ENCODE results near the gene HSD17B14. TPM values are rescaled to one million over a fixed set of nuclear protein-coding genes. Genes with fewer than 3 reads are reported as not detected.

HSD17B14 gene
- polyA plus RNA-seq, 1 of the 3 experiments (the other 2 are of a cell fraction) = 29.7 TPM

DNA sequence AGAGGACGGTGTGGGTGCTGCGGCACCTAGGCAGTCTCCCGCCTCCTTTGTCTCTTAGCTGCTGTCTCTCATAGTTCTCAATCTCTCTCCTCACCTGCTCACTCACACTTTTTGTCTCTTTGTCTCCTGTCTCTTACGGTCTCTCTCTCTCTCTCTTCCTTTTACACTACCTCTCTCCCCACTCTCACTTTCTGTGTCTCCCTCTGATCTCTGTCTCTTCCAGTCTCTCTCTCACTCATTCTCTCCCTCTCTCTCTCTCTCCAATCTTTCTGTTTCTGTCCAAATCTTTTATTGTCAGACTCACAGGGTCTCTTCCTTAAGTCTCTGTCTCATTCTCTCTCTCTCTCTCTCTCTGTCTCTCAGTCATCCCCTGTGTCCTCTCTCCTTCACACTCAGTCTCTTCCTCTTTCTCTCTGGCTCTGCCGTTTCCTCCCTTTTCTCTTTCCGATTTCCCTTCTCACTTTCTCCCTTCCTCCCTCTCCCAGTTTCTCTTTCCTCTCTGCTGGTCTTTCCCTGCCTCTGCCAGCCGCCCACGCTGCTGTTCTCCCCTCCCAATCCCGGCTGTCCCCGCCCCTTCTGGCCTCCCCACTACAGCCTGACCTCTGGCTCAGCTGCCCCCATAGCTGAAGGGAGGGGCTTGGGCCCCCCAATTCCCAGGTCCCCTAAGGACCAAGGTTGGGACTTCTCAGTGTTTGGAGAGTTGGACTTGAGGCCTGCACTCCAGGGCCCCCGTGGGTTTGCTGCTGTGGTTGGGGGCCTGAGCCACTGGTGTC, 32.0 kb upstream of the HSD17B14 start, which contains the start of gene PLEKHA4:
Gene PLEKHA4 (minus strand): TSS at position 504 of the 773 bp plus-strand sequence. CDS start 997 bp downstream, outside the sequence.
- Histone ChIP-seq H3K36me3 (replicated peaks in 1 of 2; ENCODE audit: control insufficient read depth in 1 of 2, insufficient read depth in 2 of 2, low read length in 1 of 2) (peaks cover under 1 to 2% of the 10 kb centered on the region in 2 experiments), H3K27ac (ENCODE audit: low read depth in 2 of 2, low read length in 1 of 2) (peak within 1 kb of the TSS; percentile 45 to 61), H3K9ac (peak within 1 kb of the TSS; percentile 64), H3K4me2 (peak within 1 kb of the TSS; percentile 68), H3K27me3 (ENCODE audit: insufficient read depth) (no peaks in the 10 kb centered on the region), H3K4me1 (ENCODE audit: control insufficient read depth in 1 of 2, insufficient read depth in 2 of 2, low read depth in 1 of 2, low read length in 1 of 2) (peaks cover 3 to 26% of the 10 kb centered on the region in 2 experiments; a peak in 2 of 4 replicates), H3K4me3 (ENCODE audit: low read depth in 2 of 2, low read length in 1 of 2) (peak within 1 kb of the TSS; percentile 2 to 50), H3K79me2 (ENCODE audit: insufficient read depth) (peaks cover 11% of the 10 kb centered on the region), H4K20me1 (ENCODE audit: insufficient read depth) (peaks cover 3% of the 10 kb centered on the region), H3K9me2 (no peaks in the 10 kb centered on the region), H3K9me3 (no peaks in the 10 kb centered on the region), H2AFZ (ENCODE audit: low read depth) (peak within 1 kb of the TSS; percentile 89), H3F3A (replicated peaks; ENCODE audit: insufficient read depth) (peaks cover 2% of the 10 kb centered on the region)
- POLR2A ChIA-PET = interaction anchor here (0.6 kb wide), 1 partner anchor 125 kb away, joined by 3 read pairs; the partner anchor contains the start of gene RUVBL2
- peak; percentile 63 for DNase-seq
- CTCF ChIA-PET = interaction anchor here (0.7 to 1.3 kb wide), 3 partner anchors 15 to 80 kb away, joined by 3 to 6 read pairs (median 3); no protein-coding TSS in a partner anchor
- TF ChIP-seq POLR2AphosphoS5 (IDR thresholded peaks at IDR 0.05; ENCODE audit: low read depth, low read length) (peak; percentile 47; the same call in 1 of the 2 replicates), MEF2A (IDR thresholded peaks at IDR 0.05; ENCODE audit: borderline replicate concordance, low read depth) (no peak), TAF1 (IDR thresholded peaks at IDR 0.05; ENCODE audit: borderline replicate concordance, low read depth, low read length) (peak; percentile 44)
- 34% methylated on average over 11 of the region's 11 CpGs for WGBS (ENCODE audit: low lambda C conversion rate)

- Histone ChIP-seq H3K9ac (peak overlapping the region; percentile 64; the same call in 1 of the 2 replicates), H3K36me3 (replicated peaks in 1 of 2; ENCODE audit: control insufficient read depth in 1 of 2, insufficient read depth in 2 of 2, low read length in 1 of 2) (no peaks in the 10 kb centered on the region), H3K79me2 (ENCODE audit: insufficient read depth) (peaks cover 5% of the 10 kb centered on the region), H3K4me1 (ENCODE audit: control insufficient read depth in 1 of 2, insufficient read depth in 2 of 2, low read depth in 1 of 2, low read length in 1 of 2) (peaks cover 3 to 23% of the 10 kb centered on the region in 2 experiments; a peak in 2 of 4 replicates), H3K4me3 (ENCODE audit: low read depth in 2 of 2, low read length in 1 of 2) (peak overlapping the region; percentile 2 to 50), H3K4me2 (peak overlapping the region; percentile 68), H2AFZ (ENCODE audit: low read depth) (peak overlapping the region; percentile 89), H3K27ac (ENCODE audit: low read depth in 2 of 2, low read length in 1 of 2) (peak overlapping the region; percentile 45 to 61; a peak in 2 of 4 replicates), H3K9me3 (no peaks in the 10 kb centered on the region), H4K20me1 (ENCODE audit: insufficient read depth) (no peaks in the 10 kb centered on the region), H3K27me3 (ENCODE audit: insufficient read depth) (no peaks in the 10 kb centered on the region), H3F3A (replicated peaks; ENCODE audit: insufficient read depth) (no peaks in the 10 kb centered on the region), H3K9me2 (no peaks in the 10 kb centered on the region)
- 73% methylated on average over 7 of the region's 7 CpGs for WGBS (ENCODE audit: low lambda C conversion rate)
- no peak for DNase-seq
- CTCF ChIA-PET = interaction anchor here (0.6 to 2.1 kb wide), 4 partner anchors 14 to 147 kb away, joined by 3 to 8 read pairs (median 3); no protein-coding TSS in a partner anchor
- TF ChIP-seq MAX (IDR thresholded peaks at IDR 0.05; ENCODE audit: low read depth) = no peak
- TF ChIP-seq FOXJ3 (CRISPR knock-in tag; IDR thresholded peaks at IDR 0.05) = no peak
- TF ChIP-seq TAF1 (IDR thresholded peaks at IDR 0.05; ENCODE audit: borderline replicate concordance, low read depth, low read length) = no peak
- TF ChIP-seq, protein P1, sequence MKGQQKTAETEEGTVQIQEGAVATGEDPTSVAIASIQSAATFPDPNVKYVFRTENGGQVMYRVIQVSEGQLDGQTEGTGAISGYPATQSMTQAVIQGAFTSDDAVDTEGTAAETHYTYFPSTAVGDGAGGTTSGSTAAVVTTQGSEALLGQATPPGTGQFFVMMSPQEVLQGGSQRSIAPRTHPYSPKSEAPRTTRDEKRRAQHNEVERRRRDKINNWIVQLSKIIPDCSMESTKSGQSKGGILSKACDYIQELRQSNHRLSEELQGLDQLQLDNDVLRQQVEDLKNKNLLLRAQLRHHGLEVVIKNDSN (IDR thresholded peaks at IDR 0.05; ENCODE audit: borderline replicate concordance, low read depth) = no peak
- no peak for TF ChIP-seq GABPA (IDR thresholded peaks at IDR 0.05; ENCODE audit: low read depth)
- TF ChIP-seq REST (IDR thresholded peaks at IDR 0.05; ENCODE audit: low read depth, low read length) = no peak
- no peak for TF ChIP-seq SIN3A (IDR thresholded peaks at IDR 0.05; ENCODE audit: borderline replicate concordance, low read depth, low read length)
- no peak for TF ChIP-seq GATA2 (CRISPR knock-in tag; IDR thresholded peaks at IDR 0.05)
- no peak for TF ChIP-seq NRF1 (IDR thresholded peaks at IDR 0.05; ENCODE audit: low read depth, low read length)
- TF ChIP-seq EZH2phosphoT487 (IDR thresholded peaks at IDR 0.05; ENCODE audit: borderline replicate concordance, low read depth) = no peak
- no peak for TF ChIP-seq FOXM1 (IDR thresholded peaks at IDR 0.05; ENCODE audit: low read depth)
- TF ChIP-seq NFIC (IDR thresholded peaks at IDR 0.05; ENCODE audit: borderline replicate concordance) = no peak
- TF ChIP-seq RXRA (IDR thresholded peaks at IDR 0.05; ENCODE audit: borderline replicate concordance, low read depth) = no peak
- TF ChIP-seq CHD2 (IDR thresholded peaks at IDR 0.05; ENCODE audit: low read length, partially characterized antibody) = no peak
- POLR2A ChIA-PET = no interaction called here
These were observed 31.4 kb upstream of the HSD17B14 start for GRCh38 chr19:48867746-48868113.
